HG03520 (cell line): ENCODE results near the gene TTBK1.

Experiments
- ATAC-seq: cut with Tn5 transposase; IDR thresholded peaks from one replicate; pipeline ENCODE4 v1.9.1; 2021; ENCODE audit warnings: mild to moderate bottlenecking, moderate library complexity; ENCODE audit not compliant: unreplicated experiment

TTBK1 gene

GRCh38 chr6:43285832-43286231, 42.6 kb downstream of the TTBK1 start:
- ATAC-seq, result no peak

GRCh38 chr6:43286456-43286979, 43.2 kb downstream of the TTBK1 start:
- ATAC-seq, result no peak

- ATAC-seq, result no peak
Observed at GRCh38 chr6:43286980-43287716, 43.9 kb downstream of the TTBK1 start.

GRCh38 chr6:43287717-43288679, 44.7 kb downstream of the TTBK1 start:
- ATAC-seq, result no peak

GRCh38 chr6:43290339-43290904, 47.1 kb downstream of the TTBK1 start:
- ATAC-seq, result no peak

GRCh38 chr6:43290905-43291355, 47.6 kb downstream of the TTBK1 start:
- ATAC-seq, result no peak

- ATAC-seq, result no peak
Observed at GRCh38 chr6:43291708-43292107, 48.4 kb downstream of the TTBK1 start.

- ATAC-seq, result no peak
Observed at GRCh38 chr6:43292341-43292740, 49.1 kb downstream of the TTBK1 start.

GRCh38 chr6:43292763-43293318, 49.6 kb downstream of the TTBK1 start:
- no peak for ATAC-seq

GRCh38 chr6:43293698-43294097, 50.4 kb downstream of the TTBK1 start:
- ATAC-seq, result no peak

- no peak for ATAC-seq
Observed at GRCh38 chr6:43294536-43294935, 51.3 kb downstream of the TTBK1 start.

GRCh38 chr6:43295456-43295855, 52.2 kb downstream of the TTBK1 start:
- ATAC-seq, result no peak

GRCh38 chr6:43296780-43297497, 53.7 kb downstream of the TTBK1 start:
- no peak for ATAC-seq

- ATAC-seq, result no peak
Observed at GRCh38 chr6:43297644-43298564, 54.6 kb downstream of the TTBK1 start, which contains the start of gene SLC22A7. SLC22A7 (plus strand) TSS chr6:43298260; CDS start chr6:43298359, 99 bp downstream.

- no peak for ATAC-seq
Observed at GRCh38 chr6:43298565-43299337, 55.5 kb downstream of the TTBK1 start.

- no peak for ATAC-seq
Observed at GRCh38 chr6:43299338-43300293, 56.3 kb downstream of the TTBK1 start.
